Nucleus accumbens (tissue), 56 donors: ENCODE results near the gene CDC42.
"Not testable (repeated sequence)": the region's sequence is repeated elsewhere in the genome, so short reads cannot be mapped to it uniquely, and the experiment has no call there.

Source experiments
- DNase-seq, 56 donors: peaks; one replicate each; lab custom pipeline; 2025; lab: John Stamatoyannopoulos, UW

The CDC42 gene

DNA sequence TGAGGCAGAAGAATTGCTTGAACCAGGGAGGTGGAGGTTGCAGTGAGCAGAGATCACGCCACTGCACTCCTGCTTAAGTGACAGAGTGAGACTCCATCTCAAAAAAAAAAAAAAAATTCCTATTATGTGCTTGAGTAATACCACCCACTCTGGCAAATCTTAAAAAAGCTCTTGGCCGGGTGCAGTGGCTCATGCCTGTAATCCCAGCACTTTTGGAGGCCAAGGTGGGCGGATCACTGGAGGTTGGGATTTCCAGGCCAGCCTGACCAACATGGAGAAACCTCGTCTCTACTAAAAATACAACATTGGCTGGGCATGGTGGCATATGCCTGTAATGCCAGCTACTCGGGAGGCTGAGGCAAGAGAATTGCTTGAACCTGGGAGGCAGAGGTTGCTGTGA is 17.7 kb upstream of the CDC42 start:
- DNase-seq, result not testable (repeated sequence)

DNA sequence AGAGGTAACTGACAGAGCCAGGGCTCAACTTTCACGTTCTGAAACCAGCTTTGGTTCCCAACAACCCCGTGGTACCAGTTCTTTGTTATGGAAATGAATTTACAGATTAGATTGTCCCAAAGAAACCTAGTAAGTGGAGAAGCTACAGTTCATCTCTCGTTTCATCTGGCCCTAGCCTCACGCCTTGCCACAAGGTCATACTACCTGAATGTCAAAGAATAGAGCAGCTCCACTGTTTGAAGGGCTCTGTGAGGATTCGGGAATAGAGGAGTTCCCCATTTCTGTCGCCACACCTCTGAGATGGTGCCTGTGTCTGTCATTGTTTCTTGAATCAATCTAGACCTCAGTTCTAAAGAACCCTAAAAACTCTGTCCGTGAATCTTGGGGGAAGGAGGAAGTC is 15.0 kb upstream of the CDC42 start:
- no peak for DNase-seq

DNA sequence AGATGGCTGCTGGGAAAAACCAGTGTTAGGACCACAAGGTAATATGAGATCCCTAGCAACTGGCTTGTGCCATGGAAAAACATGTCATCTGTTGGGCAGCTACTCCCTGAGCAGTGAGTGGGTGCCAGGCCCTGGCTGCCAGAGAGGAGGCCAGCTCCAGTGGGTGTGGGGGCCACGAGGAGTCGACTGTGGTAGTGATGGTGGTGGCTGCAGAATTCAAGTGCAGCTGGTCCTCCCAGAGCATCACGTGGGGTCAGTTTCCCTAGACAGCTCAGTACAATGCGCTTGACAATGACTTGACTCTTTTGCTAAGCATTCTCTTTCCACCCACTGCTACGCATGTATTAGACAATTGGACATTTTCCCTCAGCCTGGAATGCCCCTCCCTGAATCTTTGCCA is 14.5 kb upstream of the CDC42 start:
- peak in 33 of 56 donors; percentile 9 to 69 (median 32) for DNase-seq

- DNase-seq, result peak in 8 of 56 donors; percentile 2 to 42 (median 12)
Measured at GRCh38 chr1:22039594-22040285, 12.8 kb upstream of the CDC42 start.

GRCh38 chr1:22040286-22040623 is 12.3 kb upstream of the CDC42 start:
- no peak for DNase-seq

DNA sequence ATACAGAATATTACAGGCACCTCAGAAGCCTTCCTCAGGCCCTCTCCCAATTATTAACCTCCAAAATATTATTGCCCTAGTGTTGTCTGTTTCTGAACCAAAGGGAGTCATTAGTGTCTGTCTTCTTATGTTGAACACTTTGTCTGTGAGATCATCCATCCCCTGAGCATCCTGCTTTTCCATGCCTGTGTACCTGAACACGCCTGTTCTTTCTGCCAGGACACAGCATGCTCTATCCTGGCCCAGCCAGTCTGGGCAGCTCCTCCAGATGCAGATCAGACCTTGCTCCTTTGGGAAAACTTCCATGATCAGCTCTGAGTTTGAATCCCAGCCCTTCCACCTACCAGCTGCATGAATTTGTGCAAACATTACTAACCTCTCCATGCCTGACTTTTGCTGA is 11.0 kb upstream of the CDC42 start:
- no peak for DNase-seq

DNA sequence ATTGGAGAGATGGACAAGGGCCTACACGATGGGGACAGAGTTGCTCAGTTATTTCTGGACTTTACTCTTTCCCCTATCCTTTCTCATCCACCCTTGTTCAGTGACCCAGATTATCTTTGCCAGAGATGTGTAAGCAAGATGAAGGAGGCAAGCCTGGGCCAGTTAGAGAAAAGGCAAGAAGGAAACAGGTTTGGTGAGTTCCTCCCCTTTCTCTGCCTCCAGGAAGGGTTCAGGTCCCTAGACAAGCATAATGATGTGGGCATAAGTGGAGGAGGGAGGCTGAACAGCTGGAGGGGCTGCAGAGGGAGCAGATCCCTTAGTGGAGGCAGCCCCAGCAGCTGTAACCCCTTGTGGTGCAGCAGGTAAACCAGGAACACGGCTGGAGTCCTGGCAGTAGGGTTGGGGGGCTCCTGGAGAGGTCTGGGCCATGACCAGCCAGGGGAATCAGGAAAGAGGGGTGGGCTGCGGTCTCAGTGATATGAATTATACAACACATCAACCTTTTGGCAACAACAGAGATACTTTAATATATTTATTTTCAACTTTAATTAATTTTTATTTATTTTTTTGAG is 9.2 kb upstream of the CDC42 start:
- DNase-seq, result no peak

DNA sequence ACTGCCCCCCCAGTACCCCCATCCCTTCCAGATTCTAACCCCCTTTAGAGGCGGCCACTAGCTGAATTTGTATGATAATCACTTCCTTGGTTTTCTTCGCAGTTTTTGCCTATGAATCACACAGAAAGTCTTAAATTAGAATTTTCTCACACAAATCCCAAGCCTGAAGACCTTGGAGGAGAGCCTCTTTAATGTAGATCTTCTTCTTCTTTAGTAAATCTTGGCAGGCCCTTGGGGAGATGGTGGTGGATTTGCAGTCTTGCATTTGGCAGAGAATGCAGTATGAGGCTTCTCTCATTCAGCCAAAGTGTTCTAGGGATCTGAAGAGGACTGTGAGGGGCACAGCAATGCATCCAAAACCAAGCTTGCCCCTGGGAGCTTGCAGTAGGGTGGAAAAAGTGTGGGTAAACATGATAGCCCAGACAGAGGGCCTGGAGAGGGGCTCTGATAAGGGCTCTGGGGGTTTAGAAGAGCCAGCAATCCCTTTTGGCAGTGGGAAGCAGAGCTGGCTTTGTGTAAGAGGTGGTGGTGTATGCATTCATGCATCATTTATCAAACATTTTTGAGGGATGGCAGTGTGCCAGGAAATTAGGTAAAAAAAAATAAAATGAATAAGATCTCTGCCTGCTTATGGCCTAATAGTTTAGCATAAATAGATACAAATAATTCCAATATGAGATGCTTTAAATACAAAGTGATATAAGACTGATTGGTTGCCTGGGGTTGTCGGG is 7.7 kb upstream of the CDC42 start:
- DNase-seq, result no peak

- DNase-seq, result no peak
Measured at GRCh38 chr1:22045604-22046228, 6.8 kb upstream of the CDC42 start.

DNA sequence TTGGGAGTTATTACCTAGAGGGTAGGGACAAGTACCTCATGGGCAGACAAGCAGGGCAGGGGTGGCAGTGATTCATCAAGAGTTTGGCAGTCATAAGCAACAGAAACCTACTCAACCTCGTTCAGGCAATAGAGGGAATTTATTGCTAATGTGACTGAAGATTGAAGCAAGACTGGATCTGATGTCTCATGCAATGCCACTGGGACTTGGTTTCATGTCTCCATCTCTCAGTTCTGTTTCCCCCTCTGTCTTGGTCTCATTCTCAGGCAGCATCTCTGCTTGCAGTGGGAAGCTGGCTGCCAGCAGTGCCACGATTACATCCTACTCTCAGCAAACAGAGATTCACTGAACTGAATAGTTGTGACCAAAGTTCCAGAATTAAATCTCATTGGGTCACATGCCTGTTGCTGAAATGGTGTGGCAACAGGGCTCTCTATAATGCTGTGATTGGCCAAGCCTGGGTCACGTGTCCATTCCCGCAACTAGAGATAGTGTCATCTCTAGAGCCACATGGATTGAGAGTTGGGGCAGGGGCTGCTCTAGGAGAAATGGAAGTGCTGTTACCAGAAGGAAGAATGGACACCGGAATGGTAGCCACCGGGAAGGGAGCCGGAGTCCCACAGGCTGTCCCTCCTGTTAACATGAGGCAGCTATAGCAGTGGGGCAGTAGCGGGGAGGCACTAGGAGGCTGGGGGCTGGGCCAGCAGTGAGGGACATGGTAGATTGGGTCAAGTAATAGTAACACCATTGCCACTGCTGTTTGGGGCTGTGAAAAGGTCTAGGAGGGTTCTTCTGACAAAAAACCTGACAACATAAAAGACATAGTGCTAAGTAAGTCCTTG is 3.9 kb upstream of the CDC42 start:
- peak in 5 of 56 donors; percentile 2 to 12 (median 5) for DNase-seq

GRCh38 chr1:22050330-22050729 is 2.2 kb upstream of the CDC42 start:
- no peak for DNase-seq

GRCh38 chr1:22051607-22052114 is 848 bp upstream of the CDC42 start:
- DNase-seq, result no peak

GRCh38 chr1:22053017-22053860 is 730 bp downstream of the CDC42 start:
- peak in 44 of 56 donors; percentile 16 to 85 (median 48) for DNase-seq

DNA sequence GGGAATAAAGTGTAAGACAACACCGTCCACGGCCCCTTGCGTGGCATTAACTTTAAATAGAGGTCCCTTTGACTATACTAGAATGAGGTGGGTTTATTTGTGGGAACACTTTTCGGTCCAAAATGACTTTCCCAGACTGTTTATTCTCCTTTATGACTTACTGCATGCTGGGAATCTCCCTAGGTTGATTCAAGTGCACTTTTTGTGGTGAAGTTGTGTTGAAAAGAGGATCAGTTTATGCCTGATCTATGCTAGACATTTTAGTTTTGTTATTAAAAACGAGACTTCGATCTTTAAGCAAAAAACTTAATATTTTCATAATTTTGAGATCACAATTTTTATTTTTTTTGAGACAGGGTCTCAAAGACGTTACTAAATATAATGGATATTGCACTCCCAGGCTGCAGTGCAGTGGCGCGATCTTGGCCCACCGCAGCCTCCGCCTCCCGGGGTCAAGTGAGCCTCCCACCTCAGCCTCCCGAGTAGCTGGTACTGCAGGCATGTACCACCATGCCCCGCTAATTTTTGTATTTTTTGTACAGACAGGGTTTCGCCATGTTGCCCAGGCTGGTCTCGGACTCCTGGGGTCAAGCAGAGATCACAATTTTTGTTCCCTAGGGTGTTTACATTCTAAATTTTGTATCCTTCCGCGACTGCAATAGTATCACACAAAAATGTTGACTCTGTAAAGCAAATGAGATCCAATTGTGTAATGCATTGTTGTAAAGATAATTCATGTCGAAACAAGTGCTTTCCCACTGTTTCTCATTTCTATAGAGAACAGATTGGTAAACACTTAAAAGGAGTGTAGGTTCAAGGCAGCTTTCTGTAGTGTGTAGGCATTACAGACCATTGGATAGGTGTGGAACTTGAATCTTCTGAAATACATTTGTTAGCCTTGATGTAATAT is 1.6 kb downstream of the CDC42 start:
- no peak for DNase-seq

DNA sequence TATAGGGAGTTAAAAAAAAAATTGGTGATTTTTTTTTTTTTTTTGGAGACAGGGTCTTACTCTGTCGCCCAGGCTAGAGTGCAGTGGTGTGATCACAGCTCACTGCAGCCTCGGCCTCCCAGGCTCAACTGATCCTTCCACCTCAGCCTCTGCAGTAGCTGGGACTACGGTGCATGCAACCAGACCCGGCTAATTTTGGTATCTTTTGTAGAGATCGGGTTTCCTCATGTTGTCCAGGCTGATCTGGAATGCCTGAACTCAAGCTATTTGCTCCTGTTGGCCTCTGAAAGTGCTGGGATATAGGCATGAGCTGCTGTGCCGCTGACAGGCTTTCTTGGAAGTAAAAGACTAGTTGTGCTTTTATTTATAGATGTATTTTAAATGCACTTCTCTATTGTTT is 3.0 kb downstream of the CDC42 start:
- no peak for DNase-seq

- no peak for DNase-seq
Measured at GRCh38 chr1:22056043-22056442, 3.5 kb downstream of the CDC42 start.

DNA sequence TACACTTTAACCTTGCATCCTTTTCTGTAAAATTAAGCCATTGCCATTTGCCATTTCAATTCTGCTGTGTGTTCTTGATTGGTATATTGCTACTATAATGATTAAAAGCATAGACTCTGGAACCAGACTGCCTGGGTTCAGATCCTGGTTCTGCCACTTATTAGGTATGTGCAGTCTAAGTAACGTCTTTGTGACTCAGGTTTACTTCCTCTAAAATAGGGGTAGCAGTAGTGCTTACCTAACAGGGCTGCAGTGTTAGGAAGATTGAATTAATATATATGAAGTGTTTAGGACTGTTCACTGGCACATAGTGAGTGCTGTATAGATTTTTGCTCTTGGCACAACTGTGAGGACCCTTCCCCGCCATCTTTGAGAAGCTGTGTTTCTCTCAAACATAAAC is 4.4 kb downstream of the CDC42 start:
- no peak for DNase-seq

DNA sequence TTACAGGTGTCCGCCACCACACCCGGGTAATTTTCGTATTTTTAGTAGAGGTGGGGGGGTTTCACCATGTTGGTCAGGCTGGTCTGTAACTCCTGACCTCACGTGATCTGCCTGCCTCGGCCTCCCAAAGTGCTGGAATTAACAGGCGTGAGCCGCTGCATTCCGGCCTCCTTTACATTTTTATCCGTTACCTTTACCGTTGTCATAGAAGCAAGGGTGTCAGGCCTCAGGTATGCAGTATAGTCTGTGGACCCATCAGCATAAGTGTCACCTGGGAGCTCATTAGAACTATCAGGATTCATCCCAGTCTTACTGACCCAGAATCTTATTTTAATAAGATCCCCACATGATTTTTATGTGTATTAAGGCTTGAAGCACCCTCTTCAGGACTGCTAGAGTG is 5.4 kb downstream of the CDC42 start:
- no peak for DNase-seq
